ENCODE results near the gene TRPM4. TPM values are rescaled to one million over a fixed set of nuclear protein-coding genes. Genes with fewer than 3 reads are reported as not detected.

Gene TRPM4
- total and polyA plus RNA-seq, 2 experiments from 2014 or later, result 16.5 to 25.7 TPM

DNA sequence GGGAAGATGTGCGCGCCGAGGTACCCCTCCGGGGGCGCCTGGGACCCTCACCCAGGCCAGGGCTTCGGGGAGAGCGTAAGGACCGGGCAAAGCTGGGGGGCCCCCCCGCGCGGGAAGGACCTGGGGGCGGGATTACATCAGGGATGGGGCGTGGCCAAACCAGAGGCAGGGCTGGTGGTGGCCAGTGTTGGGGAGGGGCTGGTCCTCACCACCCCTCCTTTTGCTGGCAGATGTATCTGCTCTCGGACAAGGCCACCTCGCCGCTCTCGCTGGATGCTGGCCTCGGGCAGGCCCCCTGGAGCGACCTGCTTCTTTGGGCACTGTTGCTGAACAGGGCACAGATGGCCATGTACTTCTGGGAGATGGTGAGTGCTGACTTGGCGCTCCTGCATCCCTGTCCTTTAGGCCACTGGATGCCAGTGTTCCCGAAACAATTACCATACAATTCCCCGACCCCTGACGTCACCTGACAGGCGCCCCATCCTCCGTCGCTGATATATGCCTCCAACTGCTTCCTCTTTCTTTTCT is 25.3 kb downstream of the TRPM4 start (continued):
- TF ChIP-seq, protein P1, sequence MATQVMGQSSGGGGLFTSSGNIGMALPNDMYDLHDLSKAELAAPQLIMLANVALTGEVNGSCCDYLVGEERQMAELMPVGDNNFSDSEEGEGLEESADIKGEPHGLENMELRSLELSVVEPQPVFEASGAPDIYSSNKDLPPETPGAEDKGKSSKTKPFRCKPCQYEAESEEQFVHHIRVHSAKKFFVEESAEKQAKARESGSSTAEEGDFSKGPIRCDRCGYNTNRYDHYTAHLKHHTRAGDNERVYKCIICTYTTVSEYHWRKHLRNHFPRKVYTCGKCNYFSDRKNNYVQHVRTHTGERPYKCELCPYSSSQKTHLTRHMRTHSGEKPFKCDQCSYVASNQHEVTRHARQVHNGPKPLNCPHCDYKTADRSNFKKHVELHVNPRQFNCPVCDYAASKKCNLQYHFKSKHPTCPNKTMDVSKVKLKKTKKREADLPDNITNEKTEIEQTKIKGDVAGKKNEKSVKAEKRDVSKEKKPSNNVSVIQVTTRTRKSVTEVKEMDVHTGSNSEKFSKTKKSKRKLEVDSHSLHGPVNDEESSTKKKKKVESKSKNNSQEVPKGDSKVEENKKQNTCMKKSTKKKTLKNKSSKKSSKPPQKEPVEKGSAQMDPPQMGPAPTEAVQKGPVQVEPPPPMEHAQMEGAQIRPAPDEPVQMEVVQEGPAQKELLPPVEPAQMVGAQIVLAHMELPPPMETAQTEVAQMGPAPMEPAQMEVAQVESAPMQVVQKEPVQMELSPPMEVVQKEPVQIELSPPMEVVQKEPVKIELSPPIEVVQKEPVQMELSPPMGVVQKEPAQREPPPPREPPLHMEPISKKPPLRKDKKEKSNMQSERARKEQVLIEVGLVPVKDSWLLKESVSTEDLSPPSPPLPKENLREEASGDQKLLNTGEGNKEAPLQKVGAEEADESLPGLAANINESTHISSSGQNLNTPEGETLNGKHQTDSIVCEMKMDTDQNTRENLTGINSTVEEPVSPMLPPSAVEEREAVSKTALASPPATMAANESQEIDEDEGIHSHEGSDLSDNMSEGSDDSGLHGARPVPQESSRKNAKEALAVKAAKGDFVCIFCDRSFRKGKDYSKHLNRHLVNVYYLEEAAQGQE (IDR thresholded peaks at IDR 0.05; ENCODE audit: unreplicated experiment), result no peak
- TF ChIP-seq ZNF331 (CRISPR knock-in tag; IDR thresholded peaks at IDR 0.05; ENCODE audit: low read depth) (no peak), JUNB (IDR thresholded peaks at IDR 0.05; ENCODE audit: unreplicated experiment) (no peak), NANOG (IDR thresholded peaks at IDR 0.05; ENCODE audit: borderline replicate concordance) (no peak)

DNA sequence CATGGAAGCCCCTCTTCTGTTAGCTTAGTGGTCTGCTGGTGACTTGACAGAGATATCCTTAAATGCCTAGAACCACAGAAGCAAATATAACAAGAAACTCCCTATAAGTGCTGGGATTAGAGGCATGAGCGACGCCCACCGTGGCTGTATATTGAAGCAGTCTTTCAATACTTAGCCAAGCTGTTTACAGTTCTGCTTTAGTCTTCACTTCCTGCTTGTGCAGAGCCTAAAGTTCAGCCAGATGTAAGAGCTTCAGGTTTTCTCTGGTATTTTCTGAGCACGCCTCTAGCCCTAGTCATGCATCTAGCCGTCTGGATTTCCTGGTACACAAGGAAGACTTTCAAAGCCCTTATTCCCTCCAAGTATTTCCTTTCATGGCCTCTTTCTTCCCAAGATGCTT is 28.5 kb downstream of the TRPM4 start:
- Histone ChIP-seq H3K4me3 (no peak overlapping the region), H3K9me2 (ENCODE audit: insufficient read depth) (no peaks in the 10 kb centered on the region), H4K20me1 (replicated peaks; ENCODE audit: insufficient read depth) (no peaks in the 10 kb centered on the region), H3K79me2 (replicated peaks; ENCODE audit: insufficient read depth) (no peaks in the 10 kb centered on the region), H3K27me3 (ENCODE audit: insufficient read depth) (no peaks in the 10 kb centered on the region), H3F3A (replicated peaks; ENCODE audit: low read depth) (no peaks in the 10 kb centered on the region), H3K4me2 (no peak overlapping the region), H3K36me3 (ENCODE audit: insufficient read depth) (no peaks in the 10 kb centered on the region), H2AFZ (no peak overlapping the region), H3K27ac (ENCODE audit: low read depth) (no peak overlapping the region), H3K4me1 (ENCODE audit: insufficient read depth) (peaks cover 5% of the 10 kb centered on the region; the same call in 1 of the 2 replicates)
- peaks cover 9% of the 10 kb centered on the region for H3K4me1 Mint-ChIP-seq
- peaks cover 24% of the 10 kb centered on the region for H3K36me3 Mint-ChIP-seq (ENCODE audit: low read depth)
- no peak overlapping the region for H3K27ac Mint-ChIP-seq
- ATAC-seq (no peak), DNase-seq (ENCODE audit: low spot score) (no peak)
- no peak overlapping the region for H3K4me3 Mint-ChIP-seq
- H3K27me3 Mint-ChIP-seq (ENCODE audit: insufficient read depth, low read depth, poor library complexity), result peaks cover 8% of the 10 kb centered on the region
- TF ChIP-seq, protein P1 (IDR thresholded peaks at IDR 0.05; ENCODE audit: unreplicated experiment), result no peak
- TF ChIP-seq EZH2phosphoT487 (IDR thresholded peaks at IDR 0.05; ENCODE audit: unreplicated experiment) (no peak), JUNB (IDR thresholded peaks at IDR 0.05; ENCODE audit: unreplicated experiment) (no peak), ZNF331 (CRISPR knock-in tag; IDR thresholded peaks at IDR 0.05; ENCODE audit: low read depth) (no peak)
- TF ChIP-seq, protein P2, sequence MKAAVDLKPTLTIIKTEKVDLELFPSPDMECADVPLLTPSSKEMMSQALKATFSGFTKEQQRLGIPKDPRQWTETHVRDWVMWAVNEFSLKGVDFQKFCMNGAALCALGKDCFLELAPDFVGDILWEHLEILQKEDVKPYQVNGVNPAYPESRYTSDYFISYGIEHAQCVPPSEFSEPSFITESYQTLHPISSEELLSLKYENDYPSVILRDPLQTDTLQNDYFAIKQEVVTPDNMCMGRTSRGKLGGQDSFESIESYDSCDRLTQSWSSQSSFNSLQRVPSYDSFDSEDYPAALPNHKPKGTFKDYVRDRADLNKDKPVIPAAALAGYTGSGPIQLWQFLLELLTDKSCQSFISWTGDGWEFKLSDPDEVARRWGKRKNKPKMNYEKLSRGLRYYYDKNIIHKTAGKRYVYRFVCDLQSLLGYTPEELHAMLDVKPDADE (IDR thresholded peaks at IDR 0.05), result no peak
- TF ChIP-seq, protein P3, sequence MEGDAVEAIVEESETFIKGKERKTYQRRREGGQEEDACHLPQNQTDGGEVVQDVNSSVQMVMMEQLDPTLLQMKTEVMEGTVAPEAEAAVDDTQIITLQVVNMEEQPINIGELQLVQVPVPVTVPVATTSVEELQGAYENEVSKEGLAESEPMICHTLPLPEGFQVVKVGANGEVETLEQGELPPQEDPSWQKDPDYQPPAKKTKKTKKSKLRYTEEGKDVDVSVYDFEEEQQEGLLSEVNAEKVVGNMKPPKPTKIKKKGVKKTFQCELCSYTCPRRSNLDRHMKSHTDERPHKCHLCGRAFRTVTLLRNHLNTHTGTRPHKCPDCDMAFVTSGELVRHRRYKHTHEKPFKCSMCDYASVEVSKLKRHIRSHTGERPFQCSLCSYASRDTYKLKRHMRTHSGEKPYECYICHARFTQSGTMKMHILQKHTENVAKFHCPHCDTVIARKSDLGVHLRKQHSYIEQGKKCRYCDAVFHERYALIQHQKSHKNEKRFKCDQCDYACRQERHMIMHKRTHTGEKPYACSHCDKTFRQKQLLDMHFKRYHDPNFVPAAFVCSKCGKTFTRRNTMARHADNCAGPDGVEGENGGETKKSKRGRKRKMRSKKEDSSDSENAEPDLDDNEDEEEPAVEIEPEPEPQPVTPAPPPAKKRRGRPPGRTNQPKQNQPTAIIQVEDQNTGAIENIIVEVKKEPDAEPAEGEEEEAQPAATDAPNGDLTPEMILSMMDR (conservative IDR thresholded peaks at IDR 0.05; ENCODE audit: low read depth in 2 of 2), result no peak
- H3K9me3 Mint-ChIP-seq, result peaks cover 11% of the 10 kb centered on the region
